Muscle of back (tissue), 11 donors: Measurements from ENCODE around the gene GP9. TPM values are rescaled to one million over a fixed set of nuclear protein-coding genes. Genes with fewer than 3 reads are reported as not detected.
A peak's percentile ranks its signal among the peaks of the same experiment; 100 is the strongest.
"Not testable (repeated sequence)": the region's sequence is repeated elsewhere in the genome, so short reads cannot be mapped to it uniquely, and the experiment has no call there.

Experiments
- DNase-seq, 3 donors: peaks; one replicate each; pipeline versions ENCODE4 v3.0.0 to v3.0.0-alpha.2; 2013
- polyA plus RNA-seq, 10 donors: library from polyadenylated mRNA; unstranded; fragments of 120-200 nt; gene quantifications; one replicate each; pipeline ENCODE4 v1.2.1, GENCODE V29; 2013; ENCODE audit not compliant: insufficient read length in 10 of 10

The GP9 gene
- polyA plus RNA-seq, 10 donors: 0.24 to 0.59 (median 0.36) TPM; not detected in 3

DNA sequence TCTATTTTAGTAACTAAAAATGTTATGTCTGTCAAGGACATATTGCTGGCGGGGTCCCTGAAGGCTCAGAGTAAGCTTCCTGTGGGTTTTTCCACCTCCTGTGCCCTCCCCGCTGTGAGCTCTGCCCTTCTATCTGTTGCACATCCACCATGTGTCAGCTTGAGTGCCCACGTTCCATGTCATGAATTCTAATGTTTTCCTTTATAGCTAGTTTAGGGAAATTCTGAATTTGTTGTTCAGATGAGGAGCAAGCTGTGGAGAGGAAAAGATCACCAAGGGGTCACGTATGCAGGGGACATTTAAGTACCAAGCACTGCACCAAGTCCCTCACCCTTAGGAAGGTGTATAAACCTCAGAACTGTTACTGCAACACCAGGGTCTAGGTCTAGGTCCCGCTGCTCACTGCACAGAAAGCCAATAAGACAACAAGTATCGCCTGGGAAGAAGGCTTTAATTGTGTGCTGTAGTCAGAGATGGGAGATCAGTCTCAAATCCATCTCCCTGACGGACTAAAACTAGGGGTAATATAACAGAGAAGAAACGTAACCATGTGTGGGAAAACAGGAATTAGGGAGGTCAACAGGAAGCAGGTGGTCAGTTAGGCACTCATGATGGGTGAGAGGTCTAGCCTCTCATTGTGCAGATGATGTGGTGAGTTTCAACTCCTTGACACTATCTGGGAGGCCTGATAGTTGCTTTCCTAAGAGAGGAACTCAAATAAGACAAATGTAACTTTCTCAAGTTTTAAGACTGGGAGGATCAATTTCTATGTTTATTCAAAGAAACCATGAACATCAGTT is 9.7 kb downstream of the GP9 start:
- no peak for DNase-seq

DNA sequence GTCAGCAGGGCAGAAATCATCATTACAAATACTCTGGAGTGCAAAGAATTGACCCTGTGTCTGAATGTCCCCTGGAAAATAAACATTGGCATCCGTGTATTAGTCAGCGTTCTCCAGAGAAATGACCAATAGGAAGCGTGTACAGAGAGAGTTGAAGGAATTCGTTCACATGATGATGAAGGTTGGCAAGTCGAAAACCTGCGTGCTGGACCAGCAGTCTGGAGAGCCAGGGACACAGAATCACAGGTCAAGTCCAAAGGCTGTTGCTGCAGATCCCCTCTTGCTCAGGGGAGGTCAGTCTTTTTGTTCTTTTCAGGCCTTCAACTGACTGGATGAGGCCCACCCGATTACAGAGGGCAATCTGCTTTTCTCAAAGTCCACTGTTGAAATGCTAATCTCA is 16.6 kb downstream of the GP9 start:
- no peak for DNase-seq

- DNase-seq: no peak
Observed at GRCh38 chr3:129078510-129078909, 17.9 kb downstream of the GP9 start.

GRCh38 chr3:129081503-129081902 is 20.9 kb downstream of the GP9 start:
- DNase-seq: no peak

DNA sequence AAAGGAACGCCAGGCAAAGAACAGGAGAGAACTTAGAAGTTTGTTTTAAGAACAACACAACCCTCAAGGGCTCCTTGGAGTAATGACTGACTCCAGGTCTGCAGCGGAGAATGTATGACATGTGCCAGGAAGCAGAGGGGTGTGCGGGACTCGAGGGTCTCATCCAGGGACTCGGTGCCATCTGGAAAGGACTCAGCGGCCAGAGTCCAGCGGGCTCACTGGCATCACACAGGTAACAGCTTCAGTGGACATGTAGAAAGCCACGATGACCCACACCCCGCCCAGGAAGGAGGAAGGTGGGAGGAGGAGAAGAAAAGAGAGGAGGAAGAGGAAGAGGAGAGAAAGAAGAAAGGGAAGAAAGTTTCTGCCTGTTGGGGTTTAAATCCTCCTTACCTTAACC is 21.4 kb downstream of the GP9 start:
- DNase-seq: no peak

GRCh38 chr3:129084501-129084900 is 23.9 kb downstream of the GP9 start:
- DNase-seq: no peak

- no peak for DNase-seq
Observed at GRCh38 chr3:129085165-129085715, 24.7 kb downstream of the GP9 start.

GRCh38 chr3:129085818-129086217 is 25.2 kb downstream of the GP9 start:
- no peak for DNase-seq

GRCh38 chr3:129087138-129087702 is 26.6 kb downstream of the GP9 start:
- peak; percentile 17 to 84 (median 62) for DNase-seq

DNA sequence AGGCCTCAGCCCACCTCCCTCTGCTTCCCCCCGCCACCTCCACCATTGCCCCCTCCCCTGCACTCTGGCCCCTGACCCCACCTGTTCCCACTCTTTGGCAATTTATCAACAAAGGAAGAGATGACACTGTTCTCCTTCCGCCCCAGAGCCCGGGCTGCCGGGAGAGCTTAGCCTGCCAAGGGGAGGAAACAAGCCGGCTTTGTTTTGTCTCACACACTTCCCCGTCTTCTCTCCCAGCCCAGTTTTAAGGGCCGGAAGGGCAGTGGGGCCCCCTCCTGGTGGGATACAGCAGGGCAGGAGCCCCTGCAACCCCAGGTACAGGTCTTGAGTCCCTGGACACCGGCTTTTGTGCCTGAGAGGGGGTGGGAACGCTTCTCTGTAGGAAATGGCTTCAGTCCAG is 27.3 kb downstream of the GP9 start:
- peak in 2 of 3 donors; percentile 58 to 66 for DNase-seq

GRCh38 chr3:129088312-129088711 is 27.7 kb downstream of the GP9 start:
- DNase-seq: not testable (repeated sequence)

GRCh38 chr3:129095285-129095684 is 34.7 kb downstream of the GP9 start:
- no peak for DNase-seq

GRCh38 chr3:129100274-129100673 is 39.7 kb downstream of the GP9 start:
- no peak for DNase-seq

DNA sequence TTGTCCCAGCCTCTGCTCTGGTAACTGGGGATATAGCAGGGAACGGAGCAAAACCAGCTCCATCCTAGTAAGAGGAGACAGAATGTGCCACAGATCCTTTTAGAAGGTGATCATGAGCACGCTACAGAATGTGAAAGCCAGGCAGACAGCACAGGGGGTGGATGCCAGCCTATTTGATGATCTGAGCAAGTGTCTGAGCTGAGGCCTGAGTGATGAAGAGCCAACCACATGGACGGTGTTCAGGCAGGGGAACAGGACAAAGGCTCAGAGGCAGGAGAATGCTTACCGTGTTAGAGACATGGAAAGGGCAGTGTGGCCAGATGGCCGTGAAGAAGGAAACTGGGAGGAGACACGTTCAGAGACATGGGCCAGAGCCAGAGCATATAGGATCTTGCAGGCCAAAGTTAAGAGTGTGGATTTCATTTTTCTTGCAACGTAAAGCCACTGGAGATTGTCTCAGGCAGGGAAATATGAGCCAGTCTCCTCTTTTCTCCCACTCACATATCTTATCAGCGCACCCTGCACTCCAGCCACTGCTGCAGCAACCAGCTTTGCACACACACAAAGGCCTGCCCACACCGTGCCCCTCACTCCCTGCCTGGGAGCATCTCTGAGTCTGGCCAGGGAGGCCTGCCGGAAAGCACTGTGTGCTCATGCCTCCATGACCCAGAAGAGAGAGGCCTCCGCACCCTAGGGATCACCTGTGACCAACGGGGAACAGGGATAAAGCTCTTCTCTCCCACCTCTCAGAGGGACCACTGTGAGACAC is 41.0 kb downstream of the GP9 start:
- no peak for DNase-seq

DNA sequence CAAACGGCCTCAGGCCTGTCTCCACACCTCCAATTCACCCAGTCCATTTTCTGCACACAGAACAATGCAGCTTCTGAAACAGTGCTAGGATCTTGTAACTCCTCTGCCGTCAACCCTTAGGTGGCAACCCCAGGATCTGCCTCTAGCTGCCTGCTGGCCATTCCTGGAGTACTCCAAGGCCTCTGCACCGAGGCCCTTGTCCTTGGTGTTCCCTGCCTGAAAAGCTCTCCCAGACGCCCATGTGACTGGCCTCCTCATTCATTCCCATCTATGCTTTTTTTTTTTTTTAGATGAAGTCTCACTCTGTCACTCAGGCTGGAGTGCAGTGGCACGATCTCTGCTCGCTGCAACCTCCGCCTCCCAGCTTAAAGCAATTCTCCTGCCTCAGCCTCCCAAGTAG is 42.7 kb downstream of the GP9 start:
- DNase-seq: no peak

DNA sequence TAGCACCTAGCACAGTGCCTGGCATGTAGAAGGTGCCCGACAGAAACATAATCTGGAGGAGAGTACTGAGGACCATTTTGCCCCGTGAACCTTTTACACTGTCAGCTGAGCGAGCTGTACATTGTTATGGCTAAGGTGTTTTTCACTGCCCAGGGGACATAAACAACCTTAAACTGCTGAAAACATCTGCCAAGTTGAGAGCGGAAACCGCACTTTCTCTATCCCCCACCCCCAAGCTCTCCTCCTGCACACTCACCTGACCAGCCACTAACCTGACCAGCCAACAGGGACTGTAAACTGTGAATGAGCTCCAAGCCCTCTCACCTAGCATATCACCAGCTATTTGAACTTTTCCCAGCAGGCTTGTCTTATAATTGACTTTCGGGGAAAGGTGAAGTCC is 43.5 kb downstream of the GP9 start:
- no peak for DNase-seq

DNA sequence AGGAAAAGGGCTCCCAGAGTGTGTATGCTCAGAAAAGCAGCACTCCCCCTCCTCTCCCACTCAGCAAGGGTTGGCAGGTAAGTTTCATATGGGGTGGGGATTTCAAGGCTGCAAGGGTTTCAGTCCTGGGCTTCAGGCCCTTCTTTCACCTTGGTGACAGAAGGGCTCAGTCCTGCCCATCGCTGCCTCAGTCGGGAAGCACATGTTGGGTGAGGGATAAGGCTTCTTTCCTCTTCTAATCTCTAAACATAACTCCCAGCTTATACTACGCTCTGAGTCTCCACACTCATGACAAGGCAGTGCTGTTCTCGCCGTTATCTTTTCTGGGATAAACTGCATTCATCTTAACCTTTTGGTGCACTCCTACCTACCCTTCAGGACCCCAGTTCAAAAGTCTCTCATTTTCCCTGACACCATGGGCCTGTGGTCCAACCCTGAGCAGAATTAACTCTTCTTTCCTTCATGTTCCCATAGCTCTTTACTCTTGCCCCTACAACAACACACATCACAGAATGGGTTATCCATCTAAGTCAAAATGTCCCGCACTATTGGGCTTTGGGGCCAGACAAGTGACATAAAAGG is 44.0 kb downstream of the GP9 start:
- DNase-seq: no peak

GRCh38 chr3:129105862-129106261 is 45.3 kb downstream of the GP9 start:
- no peak for DNase-seq

DNA sequence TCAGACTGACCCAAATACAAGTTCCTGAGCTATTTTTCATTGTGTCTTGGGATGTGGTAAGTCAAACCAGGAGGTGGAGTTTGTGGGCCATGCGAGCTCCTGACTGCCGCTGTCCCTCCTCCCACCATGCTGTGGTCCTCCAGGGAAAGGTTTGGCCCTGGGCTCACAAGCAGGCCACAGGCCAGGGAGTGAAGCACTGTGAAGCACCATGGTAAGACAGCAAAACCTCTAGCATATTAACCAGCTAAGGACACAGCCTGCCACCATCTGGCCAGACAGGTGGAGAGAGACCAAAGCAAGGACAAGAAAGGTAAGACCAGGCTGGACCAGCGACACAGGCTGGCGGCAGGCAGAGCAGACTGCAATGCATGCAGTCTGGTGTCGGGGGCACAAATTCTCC is 45.7 kb downstream of the GP9 start:
- DNase-seq: no peak

GRCh38 chr3:129106866-129107565 is 46.4 kb downstream of the GP9 start:
- DNase-seq: no peak

GRCh38 chr3:129107793-129108192 is 47.2 kb downstream of the GP9 start:
- no peak for DNase-seq
